Activated CD4-positive, CD25-positive, alpha-beta regulatory T cell treated with anti-CD3 and anti-CD28 coated beads, Interleukin-2, amount 50 U/mL, for 24 hours (primary cell): ENCODE data around the gene ZNF438.

Experiments used
- ATAC-seq, 2 donors: fragments of 150-1000 bp; cut with Tn5 transposase; one replicate each; pipeline ENCODE4 v1.10.0; 2021; ENCODE audit warnings: mild to moderate bottlenecking in 1 of 2, moderate library complexity in 1 of 2

The ZNF438 gene

GRCh38 chr10:31011017-31011664, 20.5 kb downstream of the ZNF438 start:
- ATAC-seq, result no peak

DNA sequence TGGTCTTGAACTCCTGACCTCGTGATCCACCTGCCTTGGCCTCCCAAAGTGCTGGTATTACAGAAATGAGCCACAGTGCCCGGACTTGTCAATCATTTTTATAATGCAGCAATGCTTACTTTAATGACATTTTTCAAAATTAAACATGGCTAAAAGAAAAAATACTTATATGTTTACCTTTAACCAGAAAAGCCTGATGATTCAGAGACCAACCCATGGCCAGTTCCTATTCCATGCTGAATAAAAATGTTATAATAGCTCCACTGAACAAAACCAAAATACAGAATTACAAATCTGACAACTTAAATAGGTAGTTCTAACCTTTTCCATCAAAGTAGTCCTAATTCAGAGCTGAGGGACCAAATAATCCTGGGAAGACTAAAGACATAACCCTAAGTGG, 21.6 kb downstream of the ZNF438 start:
- ATAC-seq, result no peak

- no peak for ATAC-seq
These were observed 25.8 kb downstream of the ZNF438 start for GRCh38 chr10:31005895-31006294.

GRCh38 chr10:31004611-31005193, 27.0 kb downstream of the ZNF438 start:
- no peak for ATAC-seq

DNA sequence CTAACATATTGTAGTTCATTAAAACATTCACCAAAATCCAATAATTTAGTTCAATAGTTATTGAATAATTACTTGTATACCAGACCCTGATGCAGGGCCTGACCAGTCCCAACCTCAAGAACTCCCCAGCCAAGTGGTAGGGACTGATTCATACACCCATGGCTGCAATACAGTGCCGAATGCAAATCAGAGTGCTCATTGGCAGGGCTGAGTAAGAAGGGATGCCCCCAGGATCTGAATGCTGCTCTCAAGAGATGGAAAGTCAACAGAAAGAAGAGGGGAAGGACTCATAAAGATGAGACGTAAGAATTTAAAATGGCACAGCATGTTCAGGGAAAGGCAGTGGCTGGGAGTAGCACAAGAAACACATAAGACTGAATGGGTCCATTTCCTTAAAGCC, 29.9 kb downstream of the ZNF438 start:
- ATAC-seq, result no peak

GRCh38 chr10:31000867-31001266, 30.8 kb downstream of the ZNF438 start:
- ATAC-seq, result no peak

GRCh38 chr10:31000071-31000782, 31.4 kb downstream of the ZNF438 start:
- ATAC-seq, result no peak

GRCh38 chr10:30999070-30999712, 32.5 kb downstream of the ZNF438 start:
- peak; percentile 21 to 50 for ATAC-seq

DNA sequence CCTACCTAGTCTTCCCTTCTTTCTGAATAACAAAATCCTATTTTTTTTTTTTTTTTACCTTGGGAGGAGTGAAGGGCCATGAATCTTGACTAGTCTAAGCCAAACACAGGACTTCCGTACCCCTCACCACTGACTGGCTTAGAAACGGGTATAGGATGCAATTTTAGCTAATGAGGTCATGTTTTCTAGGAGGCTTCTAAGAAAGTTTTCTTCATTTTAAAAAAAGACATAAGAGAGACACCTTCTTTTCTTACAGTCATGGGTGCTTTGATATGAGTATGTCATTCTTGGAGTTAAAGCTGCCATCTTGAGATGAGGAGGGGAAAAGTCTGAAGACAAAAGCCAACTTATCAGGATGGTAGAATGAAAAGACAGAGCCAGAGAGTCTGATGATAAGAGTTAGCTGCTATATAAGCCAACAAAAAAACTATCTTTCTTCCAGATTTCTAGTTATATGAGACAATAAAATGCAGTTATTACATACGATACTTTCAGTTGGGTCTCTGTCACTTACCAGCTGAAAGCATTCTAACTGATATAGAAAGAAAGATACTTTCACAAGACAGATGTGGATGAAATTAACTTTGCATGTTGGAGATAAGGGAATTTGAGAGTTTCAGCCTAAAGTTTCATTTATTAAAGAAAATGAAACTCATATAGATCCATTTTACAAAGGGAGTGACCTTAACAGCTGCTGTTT, 34.0 kb downstream of the ZNF438 start:
- no peak for ATAC-seq

GRCh38 chr10:30996481-30997005, 35.1 kb downstream of the ZNF438 start:
- ATAC-seq, result no peak

DNA sequence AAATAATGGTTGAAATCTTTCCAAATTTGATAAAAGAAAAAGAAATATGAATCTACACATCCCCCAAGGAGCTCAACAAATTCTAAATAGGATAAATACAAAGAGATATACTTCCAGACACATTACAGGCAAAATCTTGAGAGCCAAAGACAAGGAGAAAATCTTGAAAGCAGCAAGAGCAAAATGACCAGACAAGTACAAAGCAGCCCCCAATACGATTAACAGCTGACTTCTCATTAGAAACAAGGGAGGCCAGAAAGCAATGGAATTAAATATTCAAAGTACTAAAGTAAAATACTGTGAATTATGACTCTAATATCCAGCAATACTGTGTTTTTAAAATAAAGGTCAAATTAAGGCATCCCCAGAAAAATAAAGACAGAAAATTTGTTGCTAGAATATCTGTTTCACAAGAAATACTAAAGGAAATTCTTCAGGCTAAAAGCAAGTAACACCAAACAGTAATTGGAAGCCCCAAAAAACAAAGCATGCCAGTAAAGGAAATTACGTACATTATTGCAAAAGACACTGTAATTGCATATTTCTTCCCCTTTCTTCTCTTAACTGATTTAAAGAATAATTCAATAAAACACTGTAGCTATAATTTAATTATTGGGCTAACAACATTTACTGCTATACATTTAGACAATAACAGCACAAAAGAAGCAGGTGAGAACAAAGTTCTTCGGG, 36.4 kb downstream of the ZNF438 start:
- no peak for ATAC-seq

DNA sequence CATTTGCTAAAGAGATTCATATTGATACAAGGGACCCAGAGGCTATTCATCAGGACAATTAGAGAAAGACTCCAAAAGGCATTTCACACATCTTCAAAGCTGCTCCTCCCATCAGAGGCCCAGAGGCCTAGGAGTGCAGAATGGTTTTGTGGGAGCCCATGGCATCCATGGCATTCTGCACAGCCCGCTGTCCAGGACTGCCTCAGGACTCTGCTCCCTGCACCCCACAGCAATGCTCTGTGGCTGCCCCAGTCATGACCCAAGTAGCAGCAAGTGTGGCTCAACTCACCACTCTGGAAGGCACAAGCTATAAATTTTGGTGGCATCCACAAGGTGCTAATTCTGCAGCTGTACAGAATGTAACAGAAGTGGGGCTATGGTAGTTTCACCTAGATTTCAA, 38.5 kb downstream of the ZNF438 start:
- no peak for ATAC-seq

DNA sequence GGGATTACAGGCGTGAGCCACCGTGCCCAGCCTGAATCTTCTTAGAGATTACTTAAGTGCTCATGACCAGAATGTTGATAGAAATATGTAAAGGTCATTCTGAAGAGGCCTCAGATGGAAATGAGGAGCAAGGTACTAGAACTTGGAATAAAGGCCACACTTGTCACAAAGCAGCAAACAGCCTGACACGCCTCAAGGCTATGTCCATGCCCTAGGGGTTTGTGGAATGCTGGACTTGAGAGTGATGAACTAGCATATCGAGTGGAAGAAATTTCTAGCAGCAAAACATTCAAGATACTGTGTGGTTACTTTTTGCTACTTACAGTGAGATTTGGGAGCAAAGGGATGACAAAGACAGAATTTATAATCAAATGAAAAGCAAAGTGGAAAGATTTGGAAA, 39.0 kb downstream of the ZNF438 start:
- no peak for ATAC-seq

DNA sequence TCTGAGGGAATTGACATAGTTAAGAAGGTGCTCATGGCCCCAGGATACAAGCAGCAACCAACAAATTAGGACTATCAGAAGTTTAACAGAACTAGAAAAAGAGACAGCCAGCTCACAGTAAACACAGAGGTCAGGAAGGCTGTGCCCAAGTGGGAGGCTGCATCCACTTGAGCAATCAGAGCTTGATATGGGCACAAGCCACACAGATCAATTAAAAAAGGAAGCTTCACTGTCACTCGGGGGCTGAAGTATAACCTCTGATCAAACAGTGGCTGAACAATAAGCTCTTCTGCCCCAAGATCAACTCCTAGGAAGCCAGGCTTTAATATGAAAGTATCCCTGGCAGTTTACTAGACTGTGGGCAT, 40.0 kb downstream of the ZNF438 start:
- no peak for ATAC-seq

DNA sequence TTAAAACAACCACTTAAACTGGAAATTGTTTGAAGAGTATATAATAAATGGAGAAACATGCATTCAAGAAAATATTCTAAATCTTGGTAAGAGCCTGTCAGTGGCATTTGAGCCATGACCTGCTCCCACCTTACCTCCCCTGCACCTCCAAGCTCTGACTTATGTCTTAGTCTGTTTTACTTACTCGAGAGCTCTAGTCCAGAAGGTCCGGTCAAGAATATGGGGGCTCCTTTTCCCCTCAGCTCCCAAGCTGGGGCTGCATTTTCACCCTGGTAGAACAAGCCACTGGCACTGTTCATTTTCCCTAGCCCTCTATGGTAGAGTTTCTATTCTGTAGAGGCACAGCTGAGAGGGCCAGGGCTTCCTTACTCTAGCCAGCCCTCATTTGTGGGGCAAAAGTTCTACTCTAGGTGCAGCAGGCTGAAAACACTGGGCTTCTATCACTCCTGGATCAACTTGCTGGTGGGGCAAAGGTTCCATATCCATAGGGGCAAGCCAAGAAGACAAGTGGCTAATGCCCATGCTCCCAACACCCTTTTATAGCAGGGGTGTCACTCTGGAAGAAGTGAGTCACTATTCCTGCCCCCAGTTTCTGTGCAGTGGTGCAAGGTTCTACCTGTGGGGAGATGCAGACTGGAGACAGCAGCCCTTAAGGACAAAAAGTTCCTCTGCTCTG, 40.6 kb downstream of the ZNF438 start:
- ATAC-seq, result no peak

DNA sequence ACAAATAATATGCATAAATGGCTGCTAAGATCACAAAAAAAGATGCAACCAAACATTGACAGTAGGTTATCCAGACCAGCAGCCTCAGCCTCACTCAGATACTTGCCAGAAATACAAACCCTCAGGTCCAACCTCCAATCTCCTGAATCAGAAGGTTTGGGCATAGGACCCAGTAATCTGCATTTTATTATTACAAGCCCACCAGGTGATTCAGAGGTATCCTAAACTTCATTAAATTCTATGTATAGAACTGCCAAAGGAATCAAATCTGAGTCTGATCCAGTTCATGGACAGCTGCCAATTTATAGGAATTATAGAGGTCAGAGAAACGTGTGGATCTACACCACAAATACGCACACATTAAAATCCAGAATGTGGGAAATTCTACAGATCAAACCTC, 41.3 kb downstream of the ZNF438 start:
- ATAC-seq, result no peak

DNA sequence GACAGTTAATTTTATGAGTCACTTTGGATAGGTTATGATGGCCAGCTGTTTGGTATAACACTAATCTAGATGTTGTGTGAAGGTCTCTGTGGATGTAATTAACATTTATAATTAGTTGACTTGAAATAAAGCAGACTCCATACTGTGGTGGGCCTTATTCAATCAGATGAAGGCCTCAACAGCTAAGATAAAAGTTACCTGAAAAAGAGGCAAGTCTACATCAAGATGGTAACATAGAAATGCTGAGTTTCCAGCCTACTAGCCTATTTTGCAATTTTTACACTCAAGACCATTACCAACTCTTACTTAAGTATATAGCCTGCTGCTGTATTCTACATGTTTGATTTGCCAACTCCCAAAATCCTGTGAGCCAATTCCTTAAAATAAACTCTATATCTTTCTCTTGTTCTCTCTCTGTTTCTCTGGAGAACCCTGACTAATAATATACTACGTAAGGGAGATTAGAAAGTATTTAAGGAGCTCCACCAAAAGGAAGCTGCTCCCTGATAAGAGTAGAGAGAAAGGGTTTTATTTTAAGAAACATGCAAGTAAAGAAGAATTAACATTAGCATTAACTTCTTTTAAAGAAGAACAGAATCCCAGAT, 42.7 kb downstream of the ZNF438 start:
- ATAC-seq, result no peak

GRCh38 chr10:30987463-30987862, 44.2 kb downstream of the ZNF438 start:
- ATAC-seq, result no peak

GRCh38 chr10:30986053-30986555, 45.6 kb downstream of the ZNF438 start:
- peak; percentile 92 to 95 for ATAC-seq

DNA sequence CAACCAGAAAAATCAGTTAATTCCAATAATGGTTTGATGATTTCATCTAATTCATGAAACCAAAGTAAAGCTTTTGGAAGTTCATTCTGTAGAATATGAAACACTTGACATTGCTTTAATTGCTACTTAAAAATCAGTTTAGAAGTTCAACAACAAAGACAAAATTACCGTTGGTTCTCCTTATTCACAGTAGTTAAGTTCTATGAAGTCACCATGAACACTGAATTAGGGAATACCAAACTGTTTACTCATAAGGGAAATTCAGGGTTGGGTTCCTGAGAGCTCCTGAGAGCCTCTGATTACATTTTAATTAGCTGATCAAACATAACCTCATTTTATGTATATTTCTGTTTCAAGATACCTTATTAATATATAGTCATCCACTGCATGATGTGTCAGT, 46.2 kb downstream of the ZNF438 start:
- ATAC-seq, result peak; percentile 47 to 59
